Suprapubic skin (tissue), 4 donors: ENCODE data around the gene SFSWAP.
"Not testable (repeated sequence)": the region's sequence is repeated elsewhere in the genome, so short reads cannot be mapped to it uniquely, and the experiment has no call there.

Source experiments
- CTCF ChIP-seq, 2 donors: fragments of 200-600 bp in 1 of 2; fragments of 450-650 bp in 1 of 2; sonication (generic) in 1 of 2; IDR thresholded peaks; one replicate each; pipeline ENCODE4 v1.5.1; 2016 to 2019; ENCODE audit warnings: antibody characterized with exemption in 2 of 2, mild to moderate bottlenecking in 1 of 2, moderate library complexity in 1 of 2
- EP300 ChIP-seq: sonication (generic); formaldehyde crosslinking; IDR thresholded peaks from one replicate; pipeline ENCODE4 v1.6.1; 2017; ENCODE audit warnings: antibody characterized with exemption
- POLR2A ChIP-seq, 2 donors: fragments of 450-650 bp; IDR thresholded peaks; one replicate each; pipeline ENCODE4 v1.6.1; 2017; ENCODE audit warnings: antibody characterized with exemption in 2 of 2, mild to moderate bottlenecking in 2 of 2, moderate library complexity in 2 of 2
- POLR2AphosphoS5 ChIP-seq, 3 donors: sonication (generic); formaldehyde crosslinking; IDR thresholded peaks; one replicate each; pipeline ENCODE4 v1.6.1; 2017; ENCODE audit warnings: antibody characterized with exemption in 3 of 3

- TF ChIP-seq POLR2AphosphoS5 (IDR thresholded peaks at IDR 0.05); CTCF (IDR thresholded peaks at IDR 0.05); POLR2A (IDR thresholded peaks at IDR 0.05); EP300: not testable (repeated sequence)
Observed at GRCh38 chr12:131666978-131667601, 43.8 kb upstream of the SFSWAP start.
